HUES6 (cell line): ENCODE measurements around the gene GYG1.

Experiments
- H3K27ac ChIP-seq: 2 replicates; pipeline ENCODE4 v1.7.0; 2013; ENCODE audit warnings: low read depth, mild to moderate bottlenecking, low read length, inconsistent platforms
- H3K27me3 ChIP-seq: 2 replicates; pipeline ENCODE4 v1.6.1; 2013; ENCODE audit warnings: low read length; ENCODE audit not compliant: control insufficient read depth, insufficient read depth
- H3K36me3 ChIP-seq: 2 replicates; pipeline ENCODE4 v1.6.1; 2013; ENCODE audit warnings: low read length; ENCODE audit not compliant: control insufficient read depth, insufficient read depth
- H3K4me1 ChIP-seq: 2 replicates; pipeline ENCODE4 v1.6.1; 2013; ENCODE audit warnings: low read length; ENCODE audit not compliant: control insufficient read depth, insufficient read depth
- H3K4me3 ChIP-seq: 2 replicates; pipeline ENCODE4 v1.5.1; 2013; ENCODE audit warnings: low read depth, low read length
- H3K9ac ChIP-seq: one replicate; pipeline ENCODE4 v1.6.1; 2013; ENCODE audit warnings: mild to moderate bottlenecking, low read length
- H3K9me3 ChIP-seq: 2 replicates; pipeline ENCODE4 v1.6.1; 2013; ENCODE audit warnings: low read depth, low read length; ENCODE audit not compliant: control insufficient read depth, insufficient read depth

GYG1 gene

DNA sequence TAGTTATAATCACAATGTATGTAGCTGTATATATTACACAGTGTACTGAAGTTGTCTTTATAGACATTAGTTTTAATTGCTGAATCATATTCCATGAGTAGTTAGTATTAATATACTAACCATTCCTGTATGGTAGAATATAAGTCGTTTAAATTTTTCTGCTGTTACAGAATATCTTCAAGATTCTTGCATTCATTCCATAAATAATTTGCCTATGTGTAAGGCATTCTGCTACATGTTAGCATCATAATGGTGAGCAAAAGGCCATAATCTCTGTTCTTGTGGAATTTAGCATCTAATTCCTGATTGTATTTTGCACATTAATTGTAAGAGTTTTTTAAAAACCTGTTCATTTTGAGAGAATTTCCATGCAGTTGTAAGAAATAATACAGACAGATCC, 14.1 kb downstream of the GYG1 start:
- Histone ChIP-seq H3K9me3 (no peaks in the 10 kb centered on the region), H3K27ac (no peak overlapping the region), H3K4me1 (peaks cover 15% of the 10 kb centered on the region), H3K4me3 (no peak overlapping the region), H3K9ac (no peak overlapping the region), H3K36me3 (peaks cover 13% of the 10 kb centered on the region), H3K27me3 (no peaks in the 10 kb centered on the region)

DNA sequence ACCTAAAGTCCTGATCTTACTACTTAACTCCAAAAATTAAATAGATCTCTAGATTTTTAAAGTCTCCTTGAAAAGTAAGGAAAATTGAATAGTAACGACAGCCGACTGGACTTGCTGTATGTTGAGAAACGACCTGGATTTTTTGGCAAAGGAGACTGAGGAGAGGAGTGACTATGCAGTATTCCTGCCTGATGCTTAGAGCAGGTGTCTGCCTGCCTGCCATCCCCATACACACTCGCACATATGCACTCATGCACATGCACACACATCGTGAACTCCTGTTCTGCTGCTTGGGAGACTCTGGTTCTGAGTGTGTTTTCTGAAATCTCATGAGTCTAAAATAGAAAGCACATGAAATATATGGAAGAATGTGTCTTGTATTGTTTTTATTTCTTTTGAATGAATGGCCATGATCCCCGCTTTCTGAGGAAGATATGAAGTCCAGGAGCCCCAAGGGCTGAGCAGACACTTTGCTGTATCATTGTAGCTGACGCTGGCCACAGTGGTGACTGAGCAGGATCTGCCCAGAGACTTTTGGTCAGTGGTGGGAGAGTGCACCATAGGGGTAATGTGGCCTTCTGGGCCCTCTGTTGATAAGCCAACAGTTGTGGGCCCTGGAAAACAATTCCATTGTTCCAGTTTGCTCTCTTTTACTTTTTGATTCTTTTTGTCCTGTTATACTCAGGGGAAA, 16.4 kb downstream of the GYG1 start:
- Histone ChIP-seq H3K36me3 (peaks cover 20% of the 10 kb centered on the region), H3K9ac (no peak overlapping the region), H3K27me3 (no peaks in the 10 kb centered on the region), H3K27ac (no peak overlapping the region), H3K4me1 (peaks cover 15% of the 10 kb centered on the region), H3K4me3 (no peak overlapping the region), H3K9me3 (no peaks in the 10 kb centered on the region)

DNA sequence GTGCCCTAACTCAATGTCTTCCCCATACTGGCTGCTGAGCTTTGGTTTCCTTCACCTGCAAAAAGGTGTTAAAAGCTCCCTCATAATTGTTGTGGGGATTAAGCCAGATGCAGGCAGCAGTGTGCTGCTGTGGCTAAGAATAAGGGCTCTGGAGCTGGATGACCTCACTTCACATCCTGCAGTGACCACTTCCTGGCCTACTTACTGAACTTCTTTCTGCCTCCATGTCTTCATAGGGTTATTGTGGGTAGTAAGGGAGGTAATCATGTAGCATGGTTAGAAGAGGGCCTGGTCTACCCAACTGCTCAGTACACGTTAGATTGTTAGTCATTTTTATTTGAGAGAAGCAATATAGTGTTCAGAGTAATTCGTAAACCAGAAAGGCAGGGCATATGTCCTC, 18.4 kb downstream of the GYG1 start:
- Histone ChIP-seq H3K4me1 (peaks cover 2% of the 10 kb centered on the region), H3K9ac (no peak overlapping the region), H3K27ac (no peak overlapping the region), H3K9me3 (no peaks in the 10 kb centered on the region), H3K36me3 (peaks cover 20% of the 10 kb centered on the region), H3K4me3 (no peak overlapping the region), H3K27me3 (no peaks in the 10 kb centered on the region)

DNA sequence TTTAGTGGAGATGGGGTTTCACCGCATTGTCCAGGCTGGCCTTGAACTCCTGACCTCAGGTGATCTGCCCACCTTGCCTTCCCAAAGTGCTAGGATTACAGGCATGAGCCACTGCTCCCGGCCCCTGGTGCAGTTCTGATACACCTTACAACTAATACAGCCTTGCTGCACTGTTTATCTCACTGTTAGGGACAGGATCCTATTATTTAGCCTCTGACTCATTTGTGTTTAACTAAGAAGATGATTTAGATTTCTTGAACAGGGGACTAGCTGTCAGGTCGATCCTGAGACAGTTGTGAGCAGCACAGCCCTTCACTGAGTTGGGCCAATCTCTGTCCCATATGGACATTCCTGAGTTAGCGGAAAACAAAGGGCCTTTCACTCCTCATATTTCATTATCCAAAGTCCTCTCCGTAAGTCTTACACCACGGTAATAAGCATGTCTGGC, 19.2 kb downstream of the GYG1 start:
- no peaks in the 10 kb centered on the region for H3K4me1 ChIP-seq
- peaks cover 20% of the 10 kb centered on the region for H3K36me3 ChIP-seq
- H3K27me3 ChIP-seq: no peaks in the 10 kb centered on the region
- no peak overlapping the region for H3K27ac ChIP-seq
- H3K4me3 ChIP-seq: no peak overlapping the region
- no peak overlapping the region for H3K9ac ChIP-seq
- no peaks in the 10 kb centered on the region for H3K9me3 ChIP-seq

DNA sequence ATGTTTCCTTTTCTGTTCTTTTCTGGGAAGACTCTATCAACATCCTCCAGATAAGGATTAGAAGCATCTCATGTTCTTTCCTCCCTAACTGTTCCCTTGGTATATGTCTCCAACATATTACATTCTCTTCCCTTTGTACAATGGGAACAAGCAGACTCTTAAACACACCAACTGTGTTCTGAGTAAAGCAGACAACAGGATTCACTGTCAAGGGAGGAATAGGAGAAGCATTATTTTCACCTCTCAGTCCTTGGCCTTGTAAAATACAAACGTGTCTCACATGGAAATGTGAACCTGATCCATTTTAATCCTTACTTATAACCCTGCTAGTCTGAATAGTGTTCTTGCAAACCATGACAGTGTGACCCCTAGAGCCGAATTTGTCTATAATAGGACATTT, 19.6 kb downstream of the GYG1 start:
- Histone ChIP-seq H3K27me3 (no peaks in the 10 kb centered on the region), H3K4me3 (no peak overlapping the region), H3K9ac (no peak overlapping the region), H3K4me1 (no peaks in the 10 kb centered on the region), H3K9me3 (no peaks in the 10 kb centered on the region), H3K36me3 (peaks cover 20% of the 10 kb centered on the region), H3K27ac (no peak overlapping the region)

DNA sequence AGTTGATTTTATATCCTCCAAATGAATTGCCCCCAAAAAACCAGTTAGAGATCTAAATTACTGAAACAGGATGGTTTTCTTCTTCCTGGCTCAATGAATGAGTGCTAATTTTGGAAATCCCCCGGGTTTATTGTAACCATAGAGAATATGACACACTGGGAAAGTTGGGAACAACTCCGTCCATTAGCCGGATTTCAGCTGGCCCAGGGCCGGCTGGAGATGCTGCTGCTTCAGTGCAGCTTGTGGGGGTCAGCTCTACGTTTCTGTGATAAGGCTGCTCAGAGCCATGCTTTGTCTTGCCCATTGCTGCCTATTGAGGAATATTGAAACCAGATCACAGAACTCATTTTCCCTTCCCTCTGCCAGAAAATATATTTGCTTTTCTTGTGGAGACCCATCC, 20.3 kb downstream of the GYG1 start:
- H3K9ac ChIP-seq: no peak overlapping the region
- H3K4me3 ChIP-seq: no peak overlapping the region
- no peak overlapping the region for H3K27ac ChIP-seq
- no peaks in the 10 kb centered on the region for H3K4me1 ChIP-seq
- H3K36me3 ChIP-seq: peaks cover 20% of the 10 kb centered on the region
- H3K27me3 ChIP-seq: no peaks in the 10 kb centered on the region
- no peaks in the 10 kb centered on the region for H3K9me3 ChIP-seq

DNA sequence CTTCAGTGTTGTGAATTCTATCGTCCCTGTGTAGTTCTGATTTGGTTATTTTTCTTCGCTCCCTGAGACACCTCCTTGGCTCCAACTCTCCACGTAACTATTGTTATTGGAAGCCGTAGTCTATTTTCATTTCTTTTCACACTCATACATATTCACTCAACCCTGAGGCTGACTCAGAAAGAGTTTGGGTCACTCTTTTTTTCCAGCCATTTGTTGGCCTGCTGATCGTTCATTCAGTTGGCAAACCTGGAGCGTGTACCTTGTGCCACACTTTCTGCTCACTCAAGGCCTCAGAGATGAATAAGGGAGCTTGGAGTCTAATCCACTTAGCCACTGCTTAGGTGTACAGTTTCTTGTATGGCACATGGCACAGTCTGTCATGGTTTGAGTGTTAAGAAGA, 22.4 kb downstream of the GYG1 start:
- H3K4me1 ChIP-seq: no peaks in the 10 kb centered on the region
- H3K9ac ChIP-seq: no peak overlapping the region
- no peak overlapping the region for H3K27ac ChIP-seq
- H3K27me3 ChIP-seq: no peaks in the 10 kb centered on the region
- peaks cover 16% of the 10 kb centered on the region for H3K36me3 ChIP-seq
- H3K4me3 ChIP-seq: no peak overlapping the region
- no peaks in the 10 kb centered on the region for H3K9me3 ChIP-seq

DNA sequence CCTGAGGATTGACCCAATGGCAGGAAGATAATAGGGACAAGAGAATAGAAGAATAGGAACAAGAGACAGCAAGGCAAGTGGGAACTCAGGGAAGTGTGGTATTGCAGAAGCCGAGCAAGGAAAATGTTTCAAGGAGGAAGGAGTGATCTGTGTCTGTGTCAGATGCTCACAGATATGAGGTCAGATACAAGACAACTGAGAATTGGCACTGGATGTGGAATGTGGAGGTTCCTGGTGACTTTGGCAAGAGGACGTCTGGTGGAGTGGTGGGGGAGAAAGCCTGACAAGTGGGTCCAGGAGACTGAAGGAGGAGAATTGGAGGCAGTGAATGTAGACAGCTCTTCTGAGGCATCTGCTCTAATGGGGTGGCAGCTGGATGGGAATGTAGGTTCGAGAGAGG, 24.1 kb downstream of the GYG1 start:
- Histone ChIP-seq H3K4me1 (peaks cover 15% of the 10 kb centered on the region), H3K27me3 (no peaks in the 10 kb centered on the region), H3K9ac (no peak overlapping the region), H3K9me3 (no peaks in the 10 kb centered on the region), H3K27ac (no peak overlapping the region), H3K4me3 (no peak overlapping the region), H3K36me3 (peaks cover 7% of the 10 kb centered on the region)

DNA sequence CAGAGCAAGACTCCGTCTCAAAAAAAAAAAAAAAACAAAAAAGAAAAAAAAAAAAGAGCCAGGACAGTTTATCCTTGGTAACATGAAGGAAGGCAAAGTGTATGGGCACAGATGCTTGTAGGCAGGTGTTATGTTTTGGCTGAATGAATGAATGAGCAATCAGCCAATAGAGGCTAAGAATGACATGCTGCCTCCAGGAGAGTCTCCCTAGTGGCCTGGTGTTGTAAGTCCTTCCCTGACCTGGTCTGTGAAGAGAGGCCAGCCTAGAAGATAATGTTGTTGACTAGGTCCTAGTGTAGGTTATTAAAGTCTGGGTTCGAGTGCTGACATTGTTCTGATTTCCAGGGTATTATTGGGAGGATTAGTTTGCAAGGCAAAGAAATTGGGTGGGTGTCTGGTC, 24.9 kb downstream of the GYG1 start:
- H3K27me3 ChIP-seq: no peaks in the 10 kb centered on the region
- no peak overlapping the region for H3K4me3 ChIP-seq
- no peak overlapping the region for H3K9ac ChIP-seq
- H3K4me1 ChIP-seq: peaks cover 24% of the 10 kb centered on the region
- peaks cover 2% of the 10 kb centered on the region; the same call in 1 of the 2 replicates for H3K36me3 ChIP-seq
- no peaks in the 10 kb centered on the region for H3K9me3 ChIP-seq
- H3K27ac ChIP-seq: no peak overlapping the region

DNA sequence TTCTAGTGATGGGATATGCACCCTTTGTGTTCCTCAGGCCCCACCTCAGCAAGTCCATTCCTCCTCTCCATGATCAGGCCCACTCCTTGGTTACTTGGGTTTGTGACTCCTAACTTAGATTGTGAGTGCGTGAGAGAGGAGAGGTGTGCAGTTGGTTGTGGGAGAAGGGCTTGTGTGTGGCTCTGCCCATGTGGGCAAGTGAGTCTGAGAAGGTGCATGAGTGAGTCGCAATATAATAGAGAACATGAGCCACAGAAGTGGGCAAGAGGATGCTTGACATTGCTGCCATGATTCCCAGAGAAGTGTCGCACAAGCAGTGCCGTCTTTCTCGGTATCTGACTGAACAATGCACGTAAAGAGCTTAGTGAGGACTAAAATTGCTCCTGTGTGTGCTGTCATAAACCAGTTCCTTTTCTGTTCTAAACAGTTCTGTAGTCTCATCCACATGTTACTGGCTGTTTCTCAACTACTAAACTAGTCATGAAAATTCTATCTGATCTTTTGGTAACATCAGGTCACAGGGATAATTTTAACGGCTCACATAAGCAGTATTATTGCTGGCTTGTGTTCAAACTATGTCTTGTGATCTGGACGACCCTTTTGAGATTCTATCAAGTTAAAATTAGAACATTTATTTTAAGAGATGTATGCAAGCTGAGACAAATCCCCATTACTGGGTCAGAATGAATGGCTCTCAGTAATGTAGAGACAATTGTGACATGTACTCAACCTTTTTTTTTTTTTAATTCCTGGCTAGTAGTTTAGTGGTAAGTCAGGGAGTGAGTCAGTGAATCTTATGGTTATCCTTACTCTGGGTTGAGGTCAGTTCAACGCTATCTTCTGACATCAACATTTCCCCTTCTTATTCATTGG, 25.6 kb downstream of the GYG1 start:
- Histone ChIP-seq H3K9me3 (no peaks in the 10 kb centered on the region), H3K27me3 (no peaks in the 10 kb centered on the region), H3K4me1 (peaks cover 26% of the 10 kb centered on the region), H3K4me3 (no peak overlapping the region), H3K27ac (no peak overlapping the region), H3K9ac (no peak overlapping the region), H3K36me3 (no peaks in the 10 kb centered on the region; the same call in 1 of the 2 replicates)

DNA sequence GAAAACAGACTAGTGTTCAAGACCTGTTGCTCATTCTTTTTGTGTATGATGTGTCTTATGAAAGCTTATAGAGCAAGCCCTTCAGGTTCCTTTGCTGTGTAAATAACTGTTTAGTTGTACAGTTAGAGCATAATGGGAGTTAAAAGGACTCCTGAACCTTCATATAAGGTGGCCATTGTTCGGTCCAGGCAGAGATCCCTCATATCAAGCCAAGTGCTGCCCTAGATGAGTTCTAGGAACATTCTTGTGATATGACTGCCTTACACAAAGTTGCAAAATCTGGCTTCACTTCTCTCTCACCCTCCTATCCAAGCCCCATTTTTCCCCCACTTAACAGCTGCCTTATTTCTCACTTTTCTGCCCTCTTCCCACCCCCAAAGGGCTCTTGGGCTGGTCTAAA, 26.9 kb downstream of the GYG1 start:
- Histone ChIP-seq H3K27me3 (no peaks in the 10 kb centered on the region), H3K36me3 (peaks cover 2% of the 10 kb centered on the region; the same call in 1 of the 2 replicates), H3K4me3 (no peak overlapping the region), H3K9me3 (no peaks in the 10 kb centered on the region), H3K9ac (no peak overlapping the region), H3K27ac (no peak overlapping the region), H3K4me1 (peaks cover 26% of the 10 kb centered on the region)
